H1 (cell line): ENCODE results near the gene KIF22. TPM values are rescaled to one million over a fixed set of nuclear protein-coding genes. Genes with fewer than 3 reads are reported as not detected.
"Not testable (repeated sequence)": the region's sequence is repeated elsewhere in the genome, so short reads cannot be mapped to it uniquely, and the experiment has no call there.

Experiments
- CTCF ChIA-PET: fragments of 300-600 bp; sonication (Branson Sonifier 250); formaldehyde crosslinking; loops from one replicate; lab custom pipeline; 2021; ENCODE audit not compliant: partially characterized antibody; lab: Charles Lee
- POLR2A ChIA-PET: fragments of 300-600 bp; sonication (Branson Sonifier 250); formaldehyde crosslinking; loops from one replicate; lab custom pipeline; 2021; ENCODE audit warnings: inconsistent platforms; ENCODE audit not compliant: partially characterized antibody; lab: Charles Lee
- DNase-seq, 2 experiments: peaks; one replicate each; pipeline versions ENCODE4 v3.0.0 to v3.0.0-alpha.2; 2010 to 2022; ENCODE audit warnings: low spot score in 2 of 2, low read depth in 1 of 2, mixed read lengths in 1 of 2
- FAIRE-seq: peaks from 2 replicates; lab custom pipeline; 2011; peaks lifted over from hg19 to GRCh38; lab: Jason Lieb, UNC
- H2AFZ ChIP-seq: 2 replicates; pipeline ENCODE4 v1.8.1; 2012; ENCODE audit warnings: low read length, inconsistent platforms
- H2AK5ac ChIP-seq: 2 replicates; pipeline ENCODE4 v1.6.1; 2013; ENCODE audit warnings: low read depth, low read length
- H2BK120ac ChIP-seq: replicated peaks from 2 replicates; pipeline ENCODE3; 2013; ENCODE audit warnings: low read depth, low read length, inconsistent platforms
- H2BK12ac ChIP-seq: 2 replicates; pipeline ENCODE4 v1.6.1; 2013; ENCODE audit warnings: low read depth, low read length
- H2BK15ac ChIP-seq: 2 replicates; pipeline ENCODE4 v1.6.1; 2013; ENCODE audit warnings: low read length
- H2BK20ac ChIP-seq: 2 replicates; pipeline ENCODE4 v1.6.1; 2013; ENCODE audit warnings: low read length
- H2BK5ac ChIP-seq: 2 replicates; pipeline ENCODE4 v1.6.1; 2013; ENCODE audit warnings: low read depth, low read length
- H3K14ac ChIP-seq: 2 replicates; pipeline ENCODE4 v1.6.1; 2013; ENCODE audit warnings: inconsistent platforms; ENCODE audit not compliant: insufficient read length
- H3K18ac ChIP-seq: 2 replicates; pipeline ENCODE4 v1.6.1; 2013; ENCODE audit warnings: low read length; ENCODE audit errors: extremely low read depth
- H3K23ac ChIP-seq: 2 replicates; pipeline ENCODE4 v1.6.1; 2013; ENCODE audit warnings: inconsistent platforms; ENCODE audit not compliant: insufficient read length
- H3K23me2 ChIP-seq: 2 replicates; pipeline ENCODE4 v1.6.1; 2013; ENCODE audit warnings: low read depth, low read length
- H3K27ac ChIP-seq: 2 replicates; pipeline ENCODE4 v1.6.1; 2011; ENCODE audit warnings: low read depth, low read length, inconsistent platforms
- H3K27me3 ChIP-seq, 4 experiments: replicated peaks in 1 of 4; 1 replicate in 1 of 4; 2 replicates in 3 of 4; pipeline versions ENCODE4 v1.6.1 to v1.8.1; 2011 to 2013; ENCODE audit warnings: low read length in 3 of 4, mild to moderate bottlenecking in 3 of 4, inconsistent platforms in 2 of 4, mixed read lengths in 2 of 4, moderate library complexity in 1 of 4; ENCODE audit not compliant: control insufficient read depth in 3 of 4, insufficient read depth in 3 of 4; ENCODE audit errors: extremely low read depth in 1 of 4
- H3K36me3 ChIP-seq, 4 experiments: 2 replicates each; pipeline versions ENCODE4 v1.6.1 to v1.8.1; 2011 to 2013; ENCODE audit warnings: mild to moderate bottlenecking in 4 of 4, low read length in 3 of 4, moderate library complexity in 2 of 4, control low read depth in 1 of 4, inconsistent platforms in 1 of 4; ENCODE audit not compliant: insufficient read depth in 4 of 4, control insufficient read depth in 2 of 4
- H3K4ac ChIP-seq: replicated peaks from 2 replicates; pipeline ENCODE3; 2013; ENCODE audit warnings: low read length, low read depth, mixed read lengths, inconsistent platforms; ENCODE audit not compliant: insufficient read length
- H3K4me1 ChIP-seq, 4 experiments: replicated peaks in 1 of 4; 1 replicate in 1 of 4; 2 replicates in 3 of 4; pipeline versions ENCODE4 v1.6.1 to v1.8.1; 2011 to 2013; ENCODE audit warnings: low read length in 3 of 4, inconsistent platforms in 2 of 4, mixed read lengths in 1 of 4; ENCODE audit not compliant: insufficient read depth in 4 of 4, control insufficient read depth in 3 of 4
- H3K4me2 ChIP-seq, 2 experiments: 2 replicates each; pipeline versions ENCODE4 v1.6.1 to v1.8.1; 2011 to 2013; ENCODE audit warnings: low read depth in 2 of 2, low read length in 2 of 2, control low read depth in 1 of 2, inconsistent platforms in 1 of 2, mild to moderate bottlenecking in 1 of 2; ENCODE audit not compliant: insufficient read depth in 1 of 2
- H3K4me3 ChIP-seq, 4 experiments: fragments of 200-600, 300-600 bp in 1 of 4; sonication (generic), shearing (Covaris generic), sonication (Bioruptor Twin) in 1 of 4; 2 replicates each; pipeline versions ENCODE4 v1.5.1 to v1.8.1; 2011 to 2016; ENCODE audit warnings: low read length in 4 of 4, low read depth in 3 of 4, control low read depth in 2 of 4, inconsistent platforms in 2 of 4, mild to moderate bottlenecking in 2 of 4, mixed read lengths in 1 of 4, moderate library complexity in 1 of 4; ENCODE audit not compliant: insufficient read depth in 2 of 4; ENCODE audit errors: extremely low read depth in 1 of 4
- H3K56ac ChIP-seq: replicated peaks from 2 replicates; pipeline ENCODE3; 2013; ENCODE audit warnings: low read depth, mild to moderate bottlenecking, mixed read lengths, low read length, inconsistent platforms; ENCODE audit not compliant: insufficient read length
- H3K79me1 ChIP-seq: 2 replicates; pipeline ENCODE4 v1.6.1; 2013; ENCODE audit warnings: low read depth, low read length, control low read depth
- H3K79me2 ChIP-seq, 2 experiments: 2 replicates each; pipeline versions ENCODE4 v1.6.1 to v1.8.1; 2012 to 2013; ENCODE audit warnings: low read length in 2 of 2, mild to moderate bottlenecking in 2 of 2, inconsistent platforms in 1 of 2; ENCODE audit not compliant: insufficient read depth in 2 of 2, control insufficient read depth in 1 of 2
- H3K9ac ChIP-seq, 4 experiments: replicated peaks in 1 of 4; 1 replicate in 1 of 4; 2 replicates in 3 of 4; pipeline versions ENCODE4 v1.6.1 to v1.8.1; 2011 to 2013; ENCODE audit warnings: low read depth in 3 of 4, low read length in 3 of 4, control low read depth in 2 of 4, mild to moderate bottlenecking in 2 of 4, moderate library complexity in 2 of 4, inconsistent platforms in 1 of 4; ENCODE audit errors: extremely low read depth in 1 of 4
- H3K9me3 ChIP-seq, 2 experiments: 2 replicates each; pipeline versions ENCODE4 v1.6.1 to v1.8.1; 2012 to 2013; ENCODE audit warnings: mild to moderate bottlenecking in 2 of 2, moderate library complexity in 2 of 2, control low read depth in 1 of 2, inconsistent platforms in 1 of 2, low read depth in 1 of 2, low read length in 1 of 2, mixed read lengths in 1 of 2; ENCODE audit not compliant: insufficient read depth in 2 of 2
- H4K20me1 ChIP-seq, 2 experiments: replicated peaks in 1 of 2; 2 replicates each; pipeline versions ENCODE3 to v1.8.1; 2011 to 2013; ENCODE audit warnings: inconsistent platforms in 2 of 2, low read length in 2 of 2, mild to moderate bottlenecking in 1 of 2; ENCODE audit not compliant: insufficient read depth in 2 of 2, control insufficient read depth in 1 of 2
- H4K5ac ChIP-seq: 2 replicates; pipeline ENCODE4 v1.6.1; 2013; ENCODE audit warnings: low read length, low read depth, mixed read lengths, inconsistent platforms; ENCODE audit not compliant: insufficient read length
- H4K8ac ChIP-seq: 2 replicates; pipeline ENCODE4 v1.8.0; 2013; ENCODE audit warnings: mild to moderate bottlenecking, moderate library complexity, low read length, inconsistent platforms; ENCODE audit not compliant: insufficient read depth; ENCODE audit errors: extremely low read depth
- H4K91ac ChIP-seq: replicated peaks from 2 replicates; pipeline ENCODE3; 2013; ENCODE audit warnings: low read length, mixed read lengths, inconsistent platforms; ENCODE audit not compliant: insufficient read length
- WGBS, 2 experiments: shearing (Covaris generic) in 1 of 2; methylation state at CpG; one replicate each; pipeline versions ENCODE4 v1.1.6 to v1.1.7; 2013 to 2015; ENCODE audit warnings: low lambda C conversion rate in 2 of 2, mixed read lengths in 2 of 2, inconsistent platforms in 1 of 2, low coverage in 1 of 2, missing lambda C conversion rate in 1 of 2; ENCODE audit not compliant: insufficient replicate concordance in 2 of 2, insufficient coverage in 1 of 2, insufficient read length in 1 of 2; ENCODE audit errors: extremely low coverage in 1 of 2, missing lambda C conversion rate in 1 of 2; 5-methylcytosine and 5-hydroxymethylcytosine counted together
- polyA plus RNA-seq, 7 experiments: library from polyadenylated mRNA; depleted of rRNA in 3 of 7; stranded (reverse) in 5 of 7; unstranded in 2 of 7; fragments of >200 nt in 5 of 7; fragments of 200-250 nt in 2 of 7; gene quantifications; 1 replicate in 5 of 7; 2 replicates in 1 of 7; 4 replicates in 1 of 7; pipeline versions ENCODE4 v1.2.1 to v1.2.3, GENCODE V29; 2011 to 2013; ENCODE audit warnings: missing spikeins in 2 of 7, mixed read lengths in 2 of 7
- total RNA-seq: library from RNA; stranded (reverse); fragmentation: NEBNext Ultra II Directional; extraction: Animal tissue kit (Norgen Biotek cat#: 25700); gene quantifications from 2 replicates; pipeline ENCODE4 v1.2.1, GENCODE V29; 2021

Gene KIF22
- total and polyA plus RNA-seq, 2 of the 8 experiments (the other 6 are each of a cell fraction or from before 2014, with no cell fraction given), result 139 to 142 TPM

- H3K36me3 ChIP-seq, H2BK5ac ChIP-seq, H3K23ac ChIP-seq, H2BK120ac ChIP-seq, H4K5ac ChIP-seq, H3K4me2 ChIP-seq, H3K9ac ChIP-seq, H3K9me3 ChIP-seq, H3K27ac ChIP-seq, H3K18ac ChIP-seq, H3K14ac ChIP-seq, H2AFZ ChIP-seq, H3K79me1 ChIP-seq, H3K4me1 ChIP-seq, FAIRE-seq, H2BK15ac ChIP-seq, H3K23me2 ChIP-seq, H3K79me2 ChIP-seq, H4K20me1 ChIP-seq, H3K56ac ChIP-seq, H2BK20ac ChIP-seq, H4K8ac ChIP-seq, DNase-seq, H3K4me3 ChIP-seq, H2AK5ac ChIP-seq, H3K4ac ChIP-seq, H4K91ac ChIP-seq, H2BK12ac ChIP-seq, H3K27me3 ChIP-seq: not testable (repeated sequence)
- ChIA-PET CTCF (interaction anchor here (1.7 kb wide), 1 partner anchor 55 kb away, joined by 3 read pairs; no protein-coding TSS in a partner anchor), POLR2A (interaction anchor here (0.8 to 3.2 kb wide), 7 partner anchors 10 to 43 kb away, joined by 3 to 12 read pairs (median 5); no protein-coding TSS in a partner anchor)
- 96% methylated on average over 3 of the region's 4 CpGs; no CpG with 5 or more reads in 1 of the 2 experiments for WGBS, 2 experiments
These were observed 44.0 kb upstream of the KIF22 start for GRCh38 chr16:29746518-29746917.
